Cerebellar nuclear complex (tissue), 1 donor: ENCODE measurements around the gene SECISBP2.

Source experiments
- DNase-seq, 2 experiments: peaks; one replicate each; lab custom pipeline; 2025; lab: John Stamatoyannopoulos, UW

SECISBP2 gene

GRCh38 chr9:89408628-89409101 lies 90.4 kb downstream of the SECISBP2 start:
- DNase-seq = no peak
